ENCODE results near the gene ATF6. TPM values are rescaled to one million over a fixed set of nuclear protein-coding genes. Genes with fewer than 3 reads are reported as not detected.
A peak's percentile ranks its signal among the peaks of the same experiment; 100 is the strongest.

Gene ATF6
- total RNA-seq, 1 experiment from 2014 or later: 16.4 TPM

DNA sequence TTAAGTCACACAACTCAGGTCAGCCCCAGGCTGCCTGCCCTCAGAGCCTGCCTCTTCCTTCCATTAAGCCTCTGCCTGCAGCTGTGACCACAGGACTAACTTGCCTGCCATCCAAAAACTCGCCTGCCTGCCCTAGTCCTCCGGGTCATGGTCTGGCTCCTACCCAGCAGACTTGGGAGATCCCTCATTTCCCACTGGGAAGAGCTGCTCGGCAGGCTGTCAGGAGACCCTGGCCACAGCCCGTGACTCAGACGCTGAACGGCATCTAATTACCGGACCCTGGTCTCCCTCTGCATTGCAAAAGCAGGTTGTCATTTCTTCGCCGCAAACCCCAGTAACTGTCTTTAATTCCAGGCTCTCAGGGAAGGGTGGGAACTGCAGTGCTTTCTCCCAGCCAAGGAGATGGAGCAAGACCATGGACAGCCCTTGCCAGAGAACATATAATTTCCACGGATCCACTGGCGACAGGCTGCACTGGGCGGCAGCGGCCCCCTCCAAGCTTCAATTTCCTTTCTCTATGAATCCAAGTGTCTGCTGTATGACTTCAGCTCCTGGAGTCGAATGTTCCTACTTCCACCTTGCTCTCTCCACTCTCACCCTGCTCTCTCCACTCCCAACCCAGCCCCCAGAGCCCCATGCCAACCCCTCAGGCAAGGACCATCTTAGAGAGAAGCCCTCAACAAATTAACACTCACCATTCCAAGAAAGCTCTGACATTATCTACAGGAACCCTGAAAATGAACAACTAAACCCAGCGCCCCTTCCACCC lies 237.1 kb downstream of the ATF6 start:
- in situ Hi-C loops (cut with HindIII; ENCODE audit: low pct_unique_long_range_greater_than_20kb, low sequenced_read_pairs): no loop called here
- ATAC-seq: no peak

DNA sequence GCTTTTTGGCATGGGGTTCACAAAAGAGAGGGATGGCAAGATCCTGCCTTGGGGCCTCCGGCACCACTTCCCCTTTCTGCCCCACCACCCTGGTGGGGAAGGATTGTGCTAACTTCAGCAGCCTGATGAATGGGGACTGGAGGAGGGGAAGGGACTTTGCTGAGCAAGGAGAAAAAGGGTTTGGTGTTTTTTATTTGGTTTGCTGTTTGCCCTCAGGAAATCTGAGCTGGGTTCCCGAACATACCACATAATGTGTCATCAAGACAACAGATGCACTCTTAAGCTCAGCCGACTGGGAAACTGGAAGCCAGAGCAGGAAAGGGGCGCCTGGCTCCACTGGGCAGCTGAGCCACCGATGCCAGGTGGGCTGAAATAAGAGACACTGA lies 237.7 kb downstream of the ATF6 start:
- Histone ChIP-seq H3K9me3 (ENCODE audit: control insufficient read depth, insufficient read depth, low read depth, low read length) (no peaks in the 10 kb centered on the region), H3K27ac (ENCODE audit: low read length) (no peak overlapping the region), H3K36me3 (ENCODE audit: control insufficient read depth, insufficient read depth, low read length) (no peaks in the 10 kb centered on the region), H3K4me3 (ENCODE audit: low read depth in 2 of 2, low read length in 2 of 2) (no peak overlapping the region), H3K27me3 (ENCODE audit: control insufficient read depth, insufficient read depth, low read length) (no peaks in the 10 kb centered on the region), H3K4me1 (ENCODE audit: control insufficient read depth, insufficient read depth, low read length) (peaks cover 7% of the 10 kb centered on the region; the same call in 1 of the 2 replicates)
- DNase-seq (ENCODE audit: low read depth, low spot score) (no peak), ATAC-seq (peak; percentile 58)
- ChIA-PET POLR2A (no interaction called here), CTCF (no interaction called here)
- in situ Hi-C loops (cut with HindIII; ENCODE audit: low pct_unique_long_range_greater_than_20kb, low sequenced_read_pairs) (no loop called here), intact Hi-C loops (cut with micrococcal nuclease; ENCODE audit: unreplicated experiment) (no loop called here)
- BruUV-seq (replicated peaks): no TSS peak
- TF ChIP-seq POLR2AphosphoS5 (IDR thresholded peaks at IDR 0.05; ENCODE audit: low read depth, low read length) (no peak), REST (IDR thresholded peaks at IDR 0.05; ENCODE audit: insufficient read depth in 1 of 2, low read depth in 2 of 2, low read length in 1 of 2) (no peak), TCF7L2 (IDR thresholded peaks at IDR 0.05; ENCODE audit: low read depth, low read length) (no peak), SIN3A (IDR thresholded peaks at IDR 0.05; ENCODE audit: borderline replicate concordance, insufficient read depth, low read depth, low read length) (no peak)
- TF ChIP-seq, protein P1, sequence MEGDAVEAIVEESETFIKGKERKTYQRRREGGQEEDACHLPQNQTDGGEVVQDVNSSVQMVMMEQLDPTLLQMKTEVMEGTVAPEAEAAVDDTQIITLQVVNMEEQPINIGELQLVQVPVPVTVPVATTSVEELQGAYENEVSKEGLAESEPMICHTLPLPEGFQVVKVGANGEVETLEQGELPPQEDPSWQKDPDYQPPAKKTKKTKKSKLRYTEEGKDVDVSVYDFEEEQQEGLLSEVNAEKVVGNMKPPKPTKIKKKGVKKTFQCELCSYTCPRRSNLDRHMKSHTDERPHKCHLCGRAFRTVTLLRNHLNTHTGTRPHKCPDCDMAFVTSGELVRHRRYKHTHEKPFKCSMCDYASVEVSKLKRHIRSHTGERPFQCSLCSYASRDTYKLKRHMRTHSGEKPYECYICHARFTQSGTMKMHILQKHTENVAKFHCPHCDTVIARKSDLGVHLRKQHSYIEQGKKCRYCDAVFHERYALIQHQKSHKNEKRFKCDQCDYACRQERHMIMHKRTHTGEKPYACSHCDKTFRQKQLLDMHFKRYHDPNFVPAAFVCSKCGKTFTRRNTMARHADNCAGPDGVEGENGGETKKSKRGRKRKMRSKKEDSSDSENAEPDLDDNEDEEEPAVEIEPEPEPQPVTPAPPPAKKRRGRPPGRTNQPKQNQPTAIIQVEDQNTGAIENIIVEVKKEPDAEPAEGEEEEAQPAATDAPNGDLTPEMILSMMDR (IDR thresholded peaks at IDR 0.05): no peak

More for the DNA sequence above, 237.1 kb downstream of the ATF6 start:
- H3K36me3 ChIP-seq (ENCODE audit: control insufficient read depth, insufficient read depth, low read length): no peaks in the 10 kb centered on the region
- TF ChIP-seq TCF7L2 (IDR thresholded peaks at IDR 0.05; ENCODE audit: low read depth, low read length) (no peak), POLR2AphosphoS5 (IDR thresholded peaks at IDR 0.05; ENCODE audit: low read depth, low read length) (no peak), REST (IDR thresholded peaks at IDR 0.05; ENCODE audit: insufficient read depth in 1 of 2, low read depth in 2 of 2, low read length in 1 of 2) (no peak), SIN3A (IDR thresholded peaks at IDR 0.05; ENCODE audit: borderline replicate concordance, insufficient read depth, low read depth, low read length) (no peak)
- TF ChIP-seq, protein P1 (IDR thresholded peaks at IDR 0.05): no peak
- peaks cover 12% of the 10 kb centered on the region; the same call in 1 of the 2 replicates for H3K4me1 ChIP-seq (ENCODE audit: control insufficient read depth, insufficient read depth, low read length)
- CTCF ChIA-PET: interaction anchor here (0.8 kb wide), 1 partner anchor 21 kb away, joined by 8 read pairs; the partner anchor contains the start of gene OLFML2B
- H3K9me3 ChIP-seq (ENCODE audit: control insufficient read depth, insufficient read depth, low read depth, low read length): no peaks in the 10 kb centered on the region
- no peak overlapping the region for H3K4me3 ChIP-seq (ENCODE audit: low read depth in 2 of 2, low read length in 2 of 2)
- H3K27ac ChIP-seq (ENCODE audit: low read length): no peak overlapping the region
- no TSS peak for BruUV-seq (replicated peaks)
- H3K27me3 ChIP-seq (ENCODE audit: control insufficient read depth, insufficient read depth, low read length): no peaks in the 10 kb centered on the region
- intact Hi-C loops (cut with micrococcal nuclease; ENCODE audit: unreplicated experiment): no loop called here
- no peak for DNase-seq (ENCODE audit: low read depth, low spot score)
- POLR2A ChIA-PET: no interaction called here

All from Panc1 (cell line).